Peyer's patch (tissue), 4 donors: ENCODE results near the gene VPS8.

ENCODE experiments used
- CTCF ChIP-seq, 6 experiments: fragments of 450-650 bp in 4 of 6; fragments of 200-600 bp in 2 of 6; sonication (generic) in 1 of 6; IDR thresholded peaks; one replicate each; pipeline ENCODE4 v1.5.1; 2017 to 2019; ENCODE audit warnings: antibody characterized with exemption in 6 of 6, mild to moderate bottlenecking in 3 of 6, moderate library complexity in 1 of 6
- POLR2A ChIP-seq, 2 donors: fragments of 450-650 bp; IDR thresholded peaks; one replicate each; pipeline ENCODE4 v1.5.1; 2017; ENCODE audit warnings: antibody characterized with exemption in 2 of 2, mild to moderate bottlenecking in 2 of 2, moderate library complexity in 2 of 2

- TF ChIP-seq POLR2A (IDR thresholded peaks at IDR 0.05): no peak
- no peak for TF ChIP-seq CTCF (IDR thresholded peaks at IDR 0.05)
Observed at GRCh38 chr3:184796551-184796950, 15.4 kb upstream of the VPS8 start.
